T-helper 2 cell treated with Interferon-gamma antibody and Interleukin-4, amounts not matched to agents 5 μg/mL and 100 μg/mL, for 36 hours (primary cell): ENCODE results near the gene CXCL14.

Source experiments
- DNase-seq: peaks from one replicate; pipeline ENCODE4 v3.0.0; 2021; ENCODE audit warnings: low spot score
- H3K27ac Mint-ChIP-seq: one replicate; pipeline ENCODE4 v1.8.0; 2021; ENCODE audit warnings: mild to moderate bottlenecking, mixed read lengths
- H3K27me3 Mint-ChIP-seq: one replicate; pipeline ENCODE4 v1.8.0; 2021; ENCODE audit warnings: low read depth, mixed read lengths
- H3K36me3 Mint-ChIP-seq: one replicate; pipeline ENCODE4 v1.8.0; 2021; ENCODE audit warnings: low read depth, mixed read lengths
- H3K4me1 Mint-ChIP-seq: one replicate; pipeline ENCODE4 v1.8.0; 2021; ENCODE audit warnings: low read depth, mixed read lengths
- H3K4me3 Mint-ChIP-seq: one replicate; pipeline ENCODE4 v1.8.0; 2022; ENCODE audit warnings: mild to moderate bottlenecking, moderate library complexity, mixed read lengths
- H3K9me3 Mint-ChIP-seq: one replicate; pipeline ENCODE4 v1.8.0; 2021; ENCODE audit warnings: mixed read lengths

CXCL14 gene

DNA sequence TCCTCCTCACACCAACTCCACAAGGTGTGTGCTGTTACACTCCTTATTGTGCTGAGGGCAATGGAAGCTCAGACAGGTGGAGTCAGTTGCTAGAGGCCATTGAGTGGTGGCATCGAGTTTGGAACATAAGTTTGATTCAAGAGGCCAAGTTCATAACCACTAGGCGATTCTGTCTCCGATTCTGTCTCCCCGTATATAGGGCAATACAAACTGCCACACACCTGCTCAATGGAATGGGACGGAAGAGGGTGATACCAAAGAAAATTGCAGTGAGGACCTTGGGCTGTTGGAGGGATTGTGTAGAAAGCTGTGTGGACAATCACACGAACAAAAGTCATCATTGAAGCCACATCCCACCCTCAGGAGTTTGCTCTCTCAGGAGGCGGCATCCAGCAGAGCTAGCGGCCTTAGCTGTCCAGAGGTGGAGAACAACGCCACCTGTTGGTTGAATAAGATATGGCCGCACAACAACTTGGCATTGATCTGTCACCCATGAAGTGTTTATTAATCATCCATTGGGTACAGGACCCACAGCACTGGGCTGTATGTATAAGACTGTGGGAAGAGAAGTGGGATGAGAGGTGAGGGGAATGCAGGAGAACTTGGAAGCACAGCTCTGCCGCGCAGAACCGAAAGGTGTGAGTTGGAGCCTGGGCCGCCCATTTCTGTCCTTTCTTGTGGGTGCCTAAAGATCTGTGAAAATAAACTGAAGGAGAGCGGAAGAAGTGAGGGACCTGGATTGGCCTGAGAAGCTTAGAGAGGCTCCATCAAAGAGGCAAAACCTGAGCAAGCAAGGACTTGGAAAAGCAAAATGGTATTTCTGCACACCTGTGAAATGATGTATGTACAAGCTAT lies 27.0 kb downstream of the CXCL14 start:
- H3K4me1 Mint-ChIP-seq = peaks cover 2% of the 10 kb centered on the region
- no peaks in the 10 kb centered on the region for H3K36me3 Mint-ChIP-seq
- peak; percentile 35 for DNase-seq
- no peaks in the 10 kb centered on the region for H3K9me3 Mint-ChIP-seq
- H3K27ac Mint-ChIP-seq = no peak overlapping the region
- peaks cover 54% of the 10 kb centered on the region for H3K27me3 Mint-ChIP-seq
- no peak overlapping the region for H3K4me3 Mint-ChIP-seq

GRCh38 chr5:135549413-135549812 lies 29.4 kb downstream of the CXCL14 start:
- Mint-ChIP-seq H3K27me3 (peaks cover 67% of the 10 kb centered on the region), H3K4me1 (peaks cover 2% of the 10 kb centered on the region), H3K27ac (no peak overlapping the region), H3K9me3 (no peaks in the 10 kb centered on the region), H3K36me3 (no peaks in the 10 kb centered on the region), H3K4me3 (no peak overlapping the region)
- no peak for DNase-seq

DNA sequence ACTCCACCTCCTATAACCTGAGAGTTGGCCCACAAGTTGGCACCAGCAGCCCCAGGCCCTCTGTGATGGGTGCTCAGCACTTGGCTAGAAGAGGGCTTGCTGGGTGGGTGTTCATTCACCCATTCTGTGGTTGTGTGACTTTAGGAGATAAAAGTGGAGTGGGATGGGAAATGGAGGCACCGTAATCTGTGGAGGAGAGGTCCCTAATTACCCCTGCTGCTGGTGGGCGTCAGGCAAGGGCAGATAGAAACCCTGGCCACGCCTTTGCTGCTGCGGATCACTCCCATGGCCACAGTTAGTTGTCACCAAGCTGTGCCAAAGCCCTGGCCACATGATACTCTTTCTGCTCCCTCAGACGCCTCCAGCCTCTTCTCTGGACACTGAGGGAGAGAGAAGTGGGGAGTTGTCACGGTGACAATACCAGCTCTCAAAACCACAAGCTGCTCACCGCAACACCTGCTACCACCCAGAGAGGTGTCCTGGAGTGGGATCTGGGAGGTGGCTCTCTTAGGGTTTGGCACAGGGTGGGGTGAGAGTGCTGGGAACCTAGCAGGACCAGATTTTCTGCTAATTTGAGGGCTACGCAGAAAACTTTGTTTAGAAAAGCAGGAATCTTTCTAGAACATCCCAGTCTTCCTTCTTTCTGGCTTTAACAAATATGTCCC lies 31.1 kb downstream of the CXCL14 start:
- Mint-ChIP-seq H3K4me1 (peaks cover 10% of the 10 kb centered on the region), H3K27ac (no peak overlapping the region), H3K4me3 (no peak overlapping the region), H3K27me3 (peaks cover 77% of the 10 kb centered on the region), H3K9me3 (no peaks in the 10 kb centered on the region), H3K36me3 (no peaks in the 10 kb centered on the region)
- no peak for DNase-seq

GRCh38 chr5:135546912-135547311 lies 31.9 kb downstream of the CXCL14 start:
- H3K36me3 Mint-ChIP-seq = no peaks in the 10 kb centered on the region
- H3K27ac Mint-ChIP-seq = no peak overlapping the region
- H3K27me3 Mint-ChIP-seq = peaks cover 83% of the 10 kb centered on the region
- H3K9me3 Mint-ChIP-seq = no peaks in the 10 kb centered on the region
- no peak for DNase-seq
- H3K4me3 Mint-ChIP-seq = no peak overlapping the region
- peaks cover 10% of the 10 kb centered on the region for H3K4me1 Mint-ChIP-seq

DNA sequence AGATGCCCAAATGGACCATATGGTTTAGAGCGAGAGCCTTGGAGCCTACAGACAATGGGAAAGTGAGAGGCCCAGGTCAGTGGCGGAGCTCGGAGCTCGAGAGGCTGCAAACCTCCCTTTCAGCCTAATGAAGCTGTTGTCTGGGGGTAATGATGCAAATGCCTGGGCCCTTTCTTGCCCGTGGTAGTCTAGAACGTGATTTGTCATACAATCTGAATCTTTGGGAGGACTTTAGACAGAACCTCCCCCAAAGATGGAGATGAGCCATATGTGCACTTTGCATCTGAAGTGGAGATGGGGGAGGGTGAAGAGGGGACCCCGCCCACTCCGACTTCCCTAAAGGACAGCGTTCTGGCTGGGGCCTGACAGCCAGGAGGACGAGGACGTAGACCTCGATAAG lies 32.7 kb downstream of the CXCL14 start:
- Mint-ChIP-seq H3K4me3 (no peak overlapping the region), H3K4me1 (peaks cover 8% of the 10 kb centered on the region), H3K9me3 (no peaks in the 10 kb centered on the region), H3K27ac (no peak overlapping the region), H3K27me3 (peaks cover 88% of the 10 kb centered on the region), H3K36me3 (no peaks in the 10 kb centered on the region)
- DNase-seq = no peak

- no peaks in the 10 kb centered on the region for H3K36me3 Mint-ChIP-seq
- no peak overlapping the region for H3K4me3 Mint-ChIP-seq
These were observed 33.7 kb downstream of the CXCL14 start for GRCh38 chr5:135545099-135545498.

GRCh38 chr5:135543485-135544304 lies 35.1 kb downstream of the CXCL14 start:
- Mint-ChIP-seq H3K9me3 (no peaks in the 10 kb centered on the region), H3K4me3 (peak overlapping the region; percentile 81), H3K27ac (no peak overlapping the region), H3K36me3 (no peaks in the 10 kb centered on the region), H3K4me1 (peaks cover 8% of the 10 kb centered on the region), H3K27me3 (peaks cover 92% of the 10 kb centered on the region)
- DNase-seq = no peak

More at GRCh38 chr5:135545099-135545498, 33.7 kb downstream of the CXCL14 start:
- peaks cover 8% of the 10 kb centered on the region for H3K4me1 Mint-ChIP-seq
- peaks cover 92% of the 10 kb centered on the region for H3K27me3 Mint-ChIP-seq
- no peak overlapping the region for H3K27ac Mint-ChIP-seq
- DNase-seq = no peak
- H3K9me3 Mint-ChIP-seq = no peaks in the 10 kb centered on the region

DNA sequence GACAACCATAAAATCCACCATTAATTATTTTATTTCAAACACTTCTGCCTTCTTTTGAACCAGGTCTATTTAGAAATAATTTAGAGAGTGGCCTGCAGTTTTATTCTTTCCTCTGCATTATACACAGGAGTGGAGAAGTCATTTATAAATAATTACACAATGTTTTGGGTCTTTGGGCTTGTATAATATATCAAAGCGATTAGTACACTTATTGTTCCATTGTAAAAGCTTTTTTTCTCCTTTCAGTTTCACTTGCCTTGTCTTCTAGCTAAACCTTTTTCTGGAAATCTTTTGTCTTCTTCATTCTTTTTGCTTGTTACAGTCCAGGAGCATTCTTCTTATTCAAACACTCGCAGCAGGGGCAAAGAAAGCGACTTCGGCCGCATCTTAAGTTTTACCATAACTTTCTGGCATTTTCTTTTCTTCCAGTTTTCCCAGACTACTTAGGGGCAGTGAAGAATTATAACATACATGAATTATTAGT lies 35.7 kb downstream of the CXCL14 start:
- H3K27me3 Mint-ChIP-seq = peaks cover 92% of the 10 kb centered on the region

DNA sequence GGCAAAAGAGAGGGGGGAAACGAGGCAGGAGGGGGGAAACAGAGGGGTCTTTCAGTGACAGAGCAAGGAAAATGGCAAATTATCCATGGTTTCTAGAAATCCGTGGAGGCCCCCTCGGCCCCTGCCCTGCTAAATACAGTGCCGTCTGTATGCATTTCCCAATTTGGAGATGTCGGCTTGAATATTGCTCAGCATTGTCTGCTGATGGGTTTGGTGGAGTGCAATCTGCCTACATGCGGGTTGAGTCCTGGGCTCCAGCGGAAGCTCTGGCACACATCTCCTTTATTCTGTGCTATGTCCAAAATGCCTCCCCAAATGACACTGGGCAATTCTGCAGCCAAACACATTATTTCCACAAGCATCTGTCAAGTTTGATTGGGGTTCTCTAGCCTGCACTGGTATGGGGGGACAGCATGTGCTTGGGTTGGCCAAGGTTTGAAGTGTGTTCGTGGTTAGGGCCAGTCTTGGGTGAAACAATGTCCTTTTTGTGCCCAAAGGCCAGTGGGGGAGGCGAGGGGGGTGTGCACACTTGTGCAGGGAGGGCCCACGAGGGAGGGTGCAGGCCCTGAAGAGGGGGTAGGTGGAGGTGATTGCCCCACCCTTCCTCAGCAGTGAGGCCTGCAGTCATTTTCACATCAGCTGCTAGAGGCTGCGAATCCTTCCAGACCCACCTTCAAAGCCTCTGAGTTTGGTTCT lies 36.8 kb downstream of the CXCL14 start:
- no peak overlapping the region for H3K4me3 Mint-ChIP-seq
- H3K4me1 Mint-ChIP-seq = peaks cover 8% of the 10 kb centered on the region
- DNase-seq = no peak
- peaks cover 93% of the 10 kb centered on the region for H3K27me3 Mint-ChIP-seq
- H3K36me3 Mint-ChIP-seq = no peaks in the 10 kb centered on the region
- no peak overlapping the region for H3K27ac Mint-ChIP-seq
- H3K9me3 Mint-ChIP-seq = no peaks in the 10 kb centered on the region

More for the DNA sequence above, 35.7 kb downstream of the CXCL14 start:
- Mint-ChIP-seq H3K36me3 (no peaks in the 10 kb centered on the region), H3K4me3 (peak overlapping the region; percentile 44), H3K27ac (no peak overlapping the region), H3K9me3 (no peaks in the 10 kb centered on the region), H3K4me1 (peaks cover 8% of the 10 kb centered on the region)
- DNase-seq = no peak

- H3K36me3 Mint-ChIP-seq = no peaks in the 10 kb centered on the region
- no peaks in the 10 kb centered on the region for H3K9me3 Mint-ChIP-seq
- no peak overlapping the region for H3K27ac Mint-ChIP-seq
- peaks cover 89% of the 10 kb centered on the region for H3K27me3 Mint-ChIP-seq
- H3K4me1 Mint-ChIP-seq = peaks cover 8% of the 10 kb centered on the region
- no peak for DNase-seq
- no peak overlapping the region for H3K4me3 Mint-ChIP-seq
These were observed 39.3 kb downstream of the CXCL14 start for GRCh38 chr5:135539430-135540005.

- H3K9me3 Mint-ChIP-seq = no peaks in the 10 kb centered on the region
- no peaks in the 10 kb centered on the region for H3K36me3 Mint-ChIP-seq
- DNase-seq = no peak
- H3K4me1 Mint-ChIP-seq = peaks cover 4% of the 10 kb centered on the region
- no peak overlapping the region for H3K27ac Mint-ChIP-seq
- peaks cover 93% of the 10 kb centered on the region for H3K27me3 Mint-ChIP-seq
- H3K4me3 Mint-ChIP-seq = no peak overlapping the region
These were observed 40.5 kb downstream of the CXCL14 start for GRCh38 chr5:135538261-135538660.

DNA sequence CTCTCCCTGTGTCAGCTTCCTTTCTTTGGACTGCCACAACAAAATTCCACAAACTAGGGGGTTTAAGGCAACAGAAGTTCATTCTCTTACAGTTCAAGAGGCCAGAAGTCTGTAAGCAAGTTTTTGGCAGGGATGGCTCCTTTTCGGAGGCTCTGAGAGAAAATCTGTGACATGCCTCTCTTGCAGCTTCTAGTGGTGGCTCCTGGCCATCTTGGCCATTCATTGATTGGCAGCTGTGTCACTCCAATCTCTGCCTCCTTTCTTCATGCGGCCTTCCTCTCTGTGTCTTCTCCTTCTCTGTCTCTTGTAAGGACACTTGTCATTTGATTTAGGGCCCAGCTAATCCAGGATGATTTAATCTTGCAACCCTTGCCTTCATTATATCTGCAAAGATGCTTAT lies 41.0 kb downstream of the CXCL14 start:
- H3K27ac Mint-ChIP-seq = no peak overlapping the region
- no peaks in the 10 kb centered on the region for H3K36me3 Mint-ChIP-seq
- peaks cover 93% of the 10 kb centered on the region for H3K27me3 Mint-ChIP-seq
- no peaks in the 10 kb centered on the region for H3K4me1 Mint-ChIP-seq
- DNase-seq = no peak
- no peaks in the 10 kb centered on the region for H3K9me3 Mint-ChIP-seq
- no peak overlapping the region for H3K4me3 Mint-ChIP-seq

- no peaks in the 10 kb centered on the region for H3K9me3 Mint-ChIP-seq
- no peaks in the 10 kb centered on the region for H3K36me3 Mint-ChIP-seq
- no peak overlapping the region for H3K27ac Mint-ChIP-seq
- H3K4me1 Mint-ChIP-seq = no peaks in the 10 kb centered on the region
- H3K4me3 Mint-ChIP-seq = no peak overlapping the region
- no peak for DNase-seq
- H3K27me3 Mint-ChIP-seq = peaks cover 93% of the 10 kb centered on the region
These were observed 41.5 kb downstream of the CXCL14 start for GRCh38 chr5:135537271-135537670.
